RWPE1 (cell line): ENCODE results near the gene SCLT1.

ENCODE experiments used
- CTCF ChIA-PET: fragments of 350-600 bp; sonication (Branson Sonifier 250); formaldehyde crosslinking; extraction: SDS; loops from one replicate; lab custom pipeline; 2021; lab: Yijun Ruan, JAX
- POLR2A ChIA-PET: fragments of 400-600 bp; formaldehyde crosslinking; extraction: SDS; loops from one replicate; lab custom pipeline; 2020; ENCODE audit warnings: antibody characterized with exemption; ENCODE audit not compliant: low non-redundant PET; lab: Yijun Ruan, JAX
- DNase-seq: peaks from one replicate; pipeline ENCODE4 v3.0.0; 2012; ENCODE audit warnings: low spot score
- H3K27ac ChIP-seq: fragments of 450-650 bp; 2 replicates; pipeline ENCODE4 v1.5.1; 2017
- TF ChIP-seq, protein P1 (sequence below): fragments of 450-650 bp; conservative IDR thresholded peaks from 2 replicates; pipeline ENCODE4 v1.5.1; 2017; ENCODE audit warnings: low read depth, mild to moderate bottlenecking

Gene SCLT1

DNA sequence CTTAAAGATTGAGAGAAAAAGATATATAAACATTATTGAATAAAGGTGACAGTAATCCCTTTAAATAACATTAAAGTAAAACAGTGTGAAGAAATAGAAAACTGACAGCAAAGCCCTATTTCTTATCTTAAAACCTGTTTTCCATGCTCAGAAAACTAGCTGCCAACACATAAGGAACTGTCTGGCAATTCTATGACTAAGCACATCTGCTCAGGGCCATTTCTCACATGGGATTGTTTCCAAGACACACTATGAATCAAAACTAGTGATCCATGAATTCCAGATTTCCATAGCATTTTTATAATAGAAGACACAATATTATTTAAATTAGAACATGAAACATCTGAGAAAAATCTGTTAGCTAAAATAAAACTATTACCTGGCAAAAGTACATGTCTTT, 113.4 kb downstream of the SCLT1 start:
- DNase-seq = peak; percentile 48
- ChIA-PET CTCF (no interaction called here), POLR2A (no interaction called here)
- H3K27ac ChIP-seq = no peak overlapping the region
- TF ChIP-seq, protein P1, sequence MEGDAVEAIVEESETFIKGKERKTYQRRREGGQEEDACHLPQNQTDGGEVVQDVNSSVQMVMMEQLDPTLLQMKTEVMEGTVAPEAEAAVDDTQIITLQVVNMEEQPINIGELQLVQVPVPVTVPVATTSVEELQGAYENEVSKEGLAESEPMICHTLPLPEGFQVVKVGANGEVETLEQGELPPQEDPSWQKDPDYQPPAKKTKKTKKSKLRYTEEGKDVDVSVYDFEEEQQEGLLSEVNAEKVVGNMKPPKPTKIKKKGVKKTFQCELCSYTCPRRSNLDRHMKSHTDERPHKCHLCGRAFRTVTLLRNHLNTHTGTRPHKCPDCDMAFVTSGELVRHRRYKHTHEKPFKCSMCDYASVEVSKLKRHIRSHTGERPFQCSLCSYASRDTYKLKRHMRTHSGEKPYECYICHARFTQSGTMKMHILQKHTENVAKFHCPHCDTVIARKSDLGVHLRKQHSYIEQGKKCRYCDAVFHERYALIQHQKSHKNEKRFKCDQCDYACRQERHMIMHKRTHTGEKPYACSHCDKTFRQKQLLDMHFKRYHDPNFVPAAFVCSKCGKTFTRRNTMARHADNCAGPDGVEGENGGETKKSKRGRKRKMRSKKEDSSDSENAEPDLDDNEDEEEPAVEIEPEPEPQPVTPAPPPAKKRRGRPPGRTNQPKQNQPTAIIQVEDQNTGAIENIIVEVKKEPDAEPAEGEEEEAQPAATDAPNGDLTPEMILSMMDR = no peak

DNA sequence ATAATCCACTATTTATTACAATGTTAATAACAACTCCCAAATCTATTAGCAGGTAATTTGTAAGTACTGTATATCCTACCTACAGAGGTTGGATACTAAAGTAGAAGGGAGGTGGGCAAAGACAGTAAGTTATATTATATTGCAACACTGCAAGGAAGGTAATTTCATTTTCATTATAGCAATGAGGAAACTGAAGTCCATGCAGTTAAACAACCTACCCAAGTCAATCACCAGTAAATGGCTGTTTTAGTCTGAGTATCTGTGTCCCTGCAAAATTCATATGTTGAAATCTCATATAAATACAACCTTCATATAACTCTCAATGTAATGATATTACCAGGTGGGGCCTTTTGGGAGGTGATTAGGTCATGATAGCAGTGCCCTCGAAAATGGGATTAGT, 114.4 kb downstream of the SCLT1 start:
- POLR2A ChIA-PET = no interaction called here
- DNase-seq = no peak
- no peak overlapping the region for H3K27ac ChIP-seq
- TF ChIP-seq, protein P1 = no peak
- CTCF ChIA-PET = no interaction called here

DNA sequence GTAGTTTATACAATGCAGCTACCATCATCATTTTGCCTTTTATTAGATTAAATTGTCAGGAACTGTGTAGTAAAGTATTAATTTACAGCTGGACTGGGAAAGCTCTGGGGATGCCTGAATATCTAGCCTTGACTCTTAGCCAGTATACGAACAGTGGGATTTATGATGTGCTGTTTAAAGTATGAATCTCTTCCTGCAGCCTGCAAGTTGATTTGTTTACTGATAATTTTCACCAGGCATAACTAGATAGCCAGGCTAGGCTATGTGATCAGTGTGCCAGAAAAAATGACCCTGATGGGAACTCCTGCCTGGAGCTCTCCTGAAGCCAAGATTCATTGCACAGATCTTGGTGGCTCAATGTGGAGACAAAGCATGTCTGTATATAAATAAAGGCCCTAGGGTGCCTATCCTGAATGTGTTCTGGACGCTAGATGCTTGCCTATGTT, 119.2 kb downstream of the SCLT1 start:
- POLR2A ChIA-PET = no interaction called here
- no peak for DNase-seq
- CTCF ChIA-PET = no interaction called here
- H3K27ac ChIP-seq = no peak overlapping the region
- TF ChIP-seq, protein P1 = no peak

DNA sequence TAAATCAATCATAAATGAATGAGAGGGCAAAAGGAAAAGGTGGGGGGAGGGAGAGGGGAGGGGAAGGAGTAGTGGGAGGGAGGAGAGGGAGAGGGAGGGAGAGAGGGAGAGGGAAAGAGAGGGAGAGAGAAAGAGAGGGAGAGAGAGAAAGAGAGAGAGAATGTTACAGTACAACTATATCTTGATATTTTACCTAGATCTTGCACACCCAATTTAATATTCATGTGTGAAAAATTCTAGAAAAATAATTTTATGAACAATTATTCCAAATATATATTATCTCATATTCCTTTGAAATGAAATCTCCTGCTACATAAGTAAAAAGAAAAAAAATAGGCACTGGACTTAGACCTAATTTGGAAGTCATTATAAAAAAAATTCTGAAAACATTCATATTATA, 120.0 kb downstream of the SCLT1 start:
- H3K27ac ChIP-seq = no peak overlapping the region
- TF ChIP-seq, protein P1 = no peak

DNA sequence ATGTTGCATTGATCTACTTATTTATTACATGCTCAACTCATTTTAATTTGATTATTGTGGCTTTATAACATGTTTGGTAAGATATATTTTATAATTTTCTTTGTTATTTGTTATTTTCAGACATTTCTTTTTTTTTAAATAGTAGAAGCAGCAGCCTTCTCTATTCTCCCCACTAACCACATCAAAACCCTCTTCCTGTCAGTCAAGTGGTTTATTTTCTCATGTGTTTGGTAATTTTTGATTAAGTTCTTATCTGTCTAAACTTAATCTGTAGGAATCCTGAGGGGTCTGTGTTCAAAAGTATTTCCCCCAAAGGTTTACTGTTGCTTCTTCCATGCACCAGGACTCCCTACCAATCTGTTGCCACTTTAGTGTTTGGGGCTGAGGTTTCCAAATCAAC, 131.9 kb downstream of the SCLT1 start:
- no peak for DNase-seq
- no peak overlapping the region for H3K27ac ChIP-seq
- TF ChIP-seq, protein P1 = no peak
- CTCF ChIA-PET = no interaction called here
- POLR2A ChIA-PET = no interaction called here

More for the DNA sequence above, 120.0 kb downstream of the SCLT1 start:
- no peak for DNase-seq
- ChIA-PET POLR2A (no interaction called here), CTCF (interaction anchor here (0.5 kb wide), 1 partner anchor 34 kb away, joined by 3 read pairs; no protein-coding TSS in a partner anchor)

DNA sequence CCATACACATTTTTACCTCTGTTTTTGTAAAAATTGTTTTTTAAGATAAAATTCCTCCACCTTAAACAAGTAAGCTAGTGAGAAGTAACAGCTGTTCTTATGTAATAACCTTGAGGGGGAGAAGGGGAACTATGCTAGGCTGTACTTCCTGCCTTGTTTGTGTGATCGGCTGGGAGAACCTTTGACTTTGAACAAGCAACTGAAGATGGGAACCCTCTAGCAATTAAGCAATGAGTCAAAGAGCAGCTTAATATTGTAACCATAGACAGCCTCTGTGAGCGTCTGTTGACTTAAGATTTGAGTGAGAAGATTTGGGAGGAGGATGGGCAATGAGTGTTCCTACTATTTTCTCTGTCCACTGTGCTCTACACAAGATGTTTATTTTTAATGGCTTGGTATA, 135.1 kb downstream of the SCLT1 start:
- no peak for DNase-seq
- POLR2A ChIA-PET = no interaction called here
- no peak overlapping the region for H3K27ac ChIP-seq
- CTCF ChIA-PET = interaction anchor here (0.6 kb wide), 1 partner anchor 165 kb away, joined by 3 read pairs; no protein-coding TSS in a partner anchor
- TF ChIP-seq, protein P1 = no peak
